BE2C (cell line): ENCODE results near the gene COA6. TPM values are rescaled to one million over a fixed set of nuclear protein-coding genes. Genes with fewer than 3 reads are reported as not detected.

Experiments used
- DNase-seq: peaks from one replicate; pipeline ENCODE4 v3.0.0-alpha.2; 2020
- H3K27me3 ChIP-seq: fragments of 250-450 bp; sonication (Bioruptor Pico); 2 replicates; pipeline ENCODE4 v1.5.1; 2020; ENCODE audit warnings: mild to moderate bottlenecking
- H3K36me3 ChIP-seq: fragments of 250-450 bp; sonication (Bioruptor Pico); 2 replicates; pipeline ENCODE4 v1.5.1; 2020; ENCODE audit warnings: mild to moderate bottlenecking
- H3K4me1 ChIP-seq: fragments of 250-450 bp; sonication (Bioruptor Pico); 2 replicates; pipeline ENCODE4 v1.5.1; 2020
- H3K4me3 ChIP-seq: 2 replicates; pipeline ENCODE4 v1.5.1; 2011; ENCODE audit warnings: low read depth, low read length
- H3K9me3 ChIP-seq: fragments of 250-450 bp; sonication (Bioruptor Pico); 2 replicates; pipeline ENCODE4 v1.5.1; 2020
- CTCF ChIP-seq: IDR thresholded peaks from 2 replicates; pipeline ENCODE4 v1.5.1; 2012; ENCODE audit warnings: mild to moderate bottlenecking, low read depth, low read length
- polyA plus RNA-seq: library from polyadenylated mRNA; unstranded; fragments of >200 nt; gene quantifications from one replicate; pipeline ENCODE4 v1.2.1, GENCODE V29; 2012; ENCODE audit warnings: low read depth, missing spikeins; ENCODE audit not compliant: insufficient read length, insufficient read depth

COA6 gene
- polyA plus RNA-seq = 63.1 TPM

GRCh38 chr1:234373064-234373958, at the start of gene COA6:
Gene COA6, plus strand, starts transcription at chr1:234373456. Its CDS starts 11 bp downstream, at chr1:234373467.
- no peaks in the 10 kb centered on the region for H3K9me3 ChIP-seq
- peak within 1 kb of the TSS; percentile 99 for H3K4me3 ChIP-seq
- H3K27me3 ChIP-seq = no peaks in the 10 kb centered on the region
- no peak for TF ChIP-seq CTCF
- H3K36me3 ChIP-seq = peaks cover 38% of the 10 kb centered on the region
- no peaks in the 10 kb centered on the region; the same call in 1 of the 2 replicates for H3K4me1 ChIP-seq
- DNase-seq = peak; percentile 92

- H3K36me3 ChIP-seq = no peaks in the 10 kb centered on the region
- peaks cover 37% of the 10 kb centered on the region for H3K27me3 ChIP-seq
- H3K9me3 ChIP-seq = no peaks in the 10 kb centered on the region
- no peak for TF ChIP-seq CTCF
- peak; percentile 24 for DNase-seq
- H3K4me3 ChIP-seq = no peak overlapping the region
- H3K4me1 ChIP-seq = no peaks in the 10 kb centered on the region
Observed at GRCh38 chr1:234324821-234325220, 48.4 kb upstream of the COA6 start.

GRCh38 chr1:234325878-234326496, 47.3 kb upstream of the COA6 start:
- Histone ChIP-seq H3K9me3 (no peaks in the 10 kb centered on the region), H3K4me1 (no peaks in the 10 kb centered on the region), H3K36me3 (no peaks in the 10 kb centered on the region), H3K4me3 (peak overlapping the region; percentile 64), H3K27me3 (peaks cover 28% of the 10 kb centered on the region)
- no peak for TF ChIP-seq CTCF
- no peak for DNase-seq

GRCh38 chr1:234326497-234327366, 46.5 kb upstream of the COA6 start:
- peak; percentile 70 for DNase-seq
- TF ChIP-seq CTCF = peak; percentile 87

GRCh38 chr1:234327577-234328164, 45.6 kb upstream of the COA6 start:
- no peak for TF ChIP-seq CTCF
- no peaks in the 10 kb centered on the region for H3K4me1 ChIP-seq
- no peaks in the 10 kb centered on the region for H3K9me3 ChIP-seq
- peaks cover 27% of the 10 kb centered on the region for H3K27me3 ChIP-seq
- H3K4me3 ChIP-seq = no peak overlapping the region
- no peaks in the 10 kb centered on the region for H3K36me3 ChIP-seq
- no peak for DNase-seq

More at GRCh38 chr1:234326497-234327366, 46.5 kb upstream of the COA6 start:
- Histone ChIP-seq H3K4me3 (peak overlapping the region; percentile 64), H3K9me3 (no peaks in the 10 kb centered on the region), H3K4me1 (no peaks in the 10 kb centered on the region), H3K36me3 (no peaks in the 10 kb centered on the region), H3K27me3 (peaks cover 27% of the 10 kb centered on the region)
